ENCODE results near the gene STH. TPM values are rescaled to one million over a fixed set of nuclear protein-coding genes. Genes with fewer than 3 reads are reported as not detected.
A peak's percentile ranks its signal among the peaks of the same experiment; 100 is the strongest.
"Not testable (repeated sequence)": the region's sequence is repeated elsewhere in the genome, so short reads cannot be mapped to it uniquely, and the experiment has no call there.

Gene STH
- total RNA-seq, 2 donors from 2014 or later, result not detected

- ATAC-seq (no peak), DNase-seq (no peak)
- intact Hi-C loops (cut with DNase I, micrococcal nuclease), result loop anchor here in 1 of 2 donors (5.0 to 10.0 kb wide), 2 partner anchors 212 to 285 kb away; no protein-coding TSS in a partner anchor
These were observed 1.2 kb downstream of the STH start for GRCh38 chr17:46000292-46000691.

- ATAC-seq, result no peak
- intact Hi-C loops (cut with DNase I, micrococcal nuclease), result loop anchor here in 1 of 2 donors (5.0 to 10.0 kb wide), 2 partner anchors 212 to 284 kb away; no protein-coding TSS in a partner anchor
- no peak for DNase-seq
These were observed 1.7 kb downstream of the STH start for GRCh38 chr17:46000757-46001156.

DNA sequence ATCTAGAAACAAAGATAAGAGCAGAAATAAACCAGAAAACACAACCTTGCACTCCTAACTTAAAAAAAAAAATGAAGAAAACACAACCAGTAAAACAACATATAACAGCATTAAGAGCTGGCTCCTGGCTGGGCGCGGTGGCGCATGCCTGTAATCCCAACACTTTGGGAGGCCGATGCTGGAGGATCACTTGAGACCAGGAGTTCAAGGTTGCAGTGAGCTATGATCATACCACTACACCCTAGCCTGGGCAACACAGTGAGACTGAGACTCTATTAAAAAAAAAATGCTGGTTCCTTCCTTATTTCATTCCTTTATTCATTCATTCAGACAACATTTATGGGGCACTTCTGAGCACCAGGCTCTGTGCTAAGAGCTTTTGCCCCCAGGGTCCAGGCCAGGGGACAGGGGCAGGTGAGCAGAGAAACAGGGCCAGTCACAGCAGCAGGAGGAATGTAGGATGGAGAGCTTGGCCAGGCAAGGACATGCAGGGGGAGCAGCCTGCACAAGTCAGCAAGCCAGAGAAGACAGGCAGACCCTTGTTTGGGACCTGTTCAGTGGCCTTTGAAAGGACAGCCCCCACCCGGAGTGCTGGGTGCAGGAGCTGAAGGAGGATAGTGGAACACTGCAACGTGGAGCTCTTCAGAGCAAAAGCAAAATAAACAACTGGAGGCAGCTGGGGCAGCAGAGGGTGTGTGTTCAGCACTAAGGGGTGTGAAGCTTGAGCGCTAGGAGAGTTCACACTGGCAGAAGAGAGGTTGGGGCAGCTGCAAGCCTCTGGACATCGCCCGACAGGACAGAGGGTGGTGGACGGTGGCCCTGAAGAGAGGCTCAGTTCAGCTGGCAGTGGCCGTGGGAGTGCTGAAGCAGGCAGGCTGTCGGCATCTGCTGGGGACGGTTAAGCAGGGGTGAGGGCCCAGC lies 2.6 kb downstream of the STH start:
- intact Hi-C loops (cut with DNase I, micrococcal nuclease), result loop anchor here in 1 of 2 donors (5.0 to 10.0 kb wide), 2 partner anchors 211 to 283 kb away; no protein-coding TSS in a partner anchor
- DNase-seq (no peak), ATAC-seq (no peak)

DNA sequence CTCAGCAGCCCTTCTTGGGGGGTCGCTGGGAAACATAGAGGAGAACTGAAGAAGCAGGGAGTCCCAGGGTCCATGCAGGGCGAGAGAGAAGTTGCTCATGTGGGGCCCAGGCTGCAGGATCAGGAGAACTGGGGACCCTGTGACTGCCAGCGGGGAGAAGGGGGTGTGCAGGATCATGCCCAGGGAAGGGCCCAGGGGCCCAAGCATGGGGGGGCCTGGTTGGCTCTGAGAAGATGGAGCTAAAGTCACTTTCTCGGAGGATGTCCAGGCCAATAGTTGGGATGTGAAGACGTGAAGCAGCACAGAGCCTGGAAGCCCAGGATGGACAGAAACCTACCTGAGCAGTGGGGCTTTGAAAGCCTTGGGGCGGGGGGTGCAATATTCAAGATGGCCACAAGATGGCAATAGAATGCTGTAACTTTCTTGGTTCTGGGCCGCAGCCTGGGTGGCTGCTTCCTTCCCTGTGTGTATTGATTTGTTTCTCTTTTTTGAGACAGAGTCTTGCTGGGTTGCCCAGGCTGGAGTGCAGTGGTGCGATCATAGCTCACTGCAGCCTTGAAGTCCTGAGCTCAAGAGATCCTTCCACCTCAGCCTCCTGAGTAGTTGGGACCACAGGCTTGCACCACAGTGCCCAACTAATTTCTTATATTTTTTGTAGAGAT lies 3.4 kb downstream of the STH start:
- ATAC-seq (peak; percentile 62), DNase-seq (peak; percentile 38 to 78)
- intact Hi-C loops (cut with DNase I, micrococcal nuclease), result loop anchor here in 1 of 2 donors (5.0 to 10.0 kb wide), 2 partner anchors 210 to 282 kb away; no protein-coding TSS in a partner anchor

- DNase-seq (no peak), ATAC-seq (no peak)
- intact Hi-C loops (cut with DNase I, micrococcal nuclease), result loop anchor here in 1 of 2 donors (5.0 to 10.0 kb wide), 2 partner anchors 209 to 282 kb away; no protein-coding TSS in a partner anchor
These were observed 3.9 kb downstream of the STH start for GRCh38 chr17:46002973-46003316.

GRCh38 chr17:46003907-46004748 lies 5.1 kb downstream of the STH start:
- ATAC-seq, result peak; percentile 80
- peak; percentile 72 to 75 for DNase-seq
- intact Hi-C loops (cut with DNase I, micrococcal nuclease), result loop anchor here in 1 of 2 donors (5.0 to 10.0 kb wide), 2 partner anchors 208 to 281 kb away; no protein-coding TSS in a partner anchor

- not testable (repeated sequence) for DNase-seq, ATAC-seq
- intact Hi-C loops (cut with DNase I, micrococcal nuclease), result loop anchor here in 1 of 2 donors (10.0 kb wide), 1 partner anchor 279 kb away; no protein-coding TSS in a partner anchor
These were observed 7.0 kb downstream of the STH start for GRCh38 chr17:46006082-46006481.

DNA sequence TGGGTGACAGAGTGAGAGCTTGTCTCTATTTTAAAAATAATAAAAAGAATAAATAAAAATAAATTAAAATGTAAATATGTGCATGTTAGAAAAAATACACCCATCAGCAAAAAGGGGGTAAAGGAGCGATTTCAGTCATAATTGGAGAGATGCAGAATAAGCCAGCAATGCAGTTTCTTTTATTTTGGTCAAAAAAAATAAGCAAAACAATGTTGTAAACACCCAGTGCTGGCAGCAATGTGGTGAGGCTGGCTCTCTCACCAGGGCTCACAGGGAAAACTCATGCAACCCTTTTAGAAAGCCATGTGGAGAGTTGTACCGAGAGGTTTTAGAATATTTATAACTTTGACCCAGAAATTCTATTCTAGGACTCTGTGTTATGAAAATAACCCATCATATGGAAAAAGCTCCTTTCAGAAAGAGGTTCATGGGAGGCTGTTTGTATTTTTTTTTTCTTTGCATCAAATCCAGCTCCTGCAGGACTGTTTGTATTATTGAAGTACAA lies 8.5 kb downstream of the STH start:
- DNase-seq (no peak), ATAC-seq (no peak)
- intact Hi-C loops (cut with DNase I, micrococcal nuclease), result loop anchor here in 1 of 2 donors (10.0 kb wide), 1 partner anchor 277 kb away; no protein-coding TSS in a partner anchor

GRCh38 chr17:46008591-46008990 lies 9.5 kb downstream of the STH start:
- ATAC-seq, result no peak
- intact Hi-C loops (cut with DNase I, micrococcal nuclease), result loop anchor here in 1 of 2 donors (10.0 kb wide), 1 partner anchor 276 kb away; no protein-coding TSS in a partner anchor
- DNase-seq, result no peak

GRCh38 chr17:46009681-46010596 lies 10.9 kb downstream of the STH start:
- intact Hi-C loops (cut with DNase I, micrococcal nuclease), result loop anchor here in 1 of 2 donors (10.0 kb wide), 1 partner anchor 275 kb away; no protein-coding TSS in a partner anchor
- ATAC-seq (no peak), DNase-seq (no peak)

GRCh38 chr17:46010597-46011186 lies 11.6 kb downstream of the STH start:
- intact Hi-C loops (cut with DNase I, micrococcal nuclease), result no loop called here
- no peak for DNase-seq

GRCh38 chr17:46011711-46012505 lies 12.9 kb downstream of the STH start:
- DNase-seq (no peak), ATAC-seq (no peak)
- intact Hi-C loops (cut with DNase I, micrococcal nuclease), result no loop called here

More at GRCh38 chr17:46010597-46011186, 11.6 kb downstream of the STH start:
- peak; percentile 41 for ATAC-seq

DNA sequence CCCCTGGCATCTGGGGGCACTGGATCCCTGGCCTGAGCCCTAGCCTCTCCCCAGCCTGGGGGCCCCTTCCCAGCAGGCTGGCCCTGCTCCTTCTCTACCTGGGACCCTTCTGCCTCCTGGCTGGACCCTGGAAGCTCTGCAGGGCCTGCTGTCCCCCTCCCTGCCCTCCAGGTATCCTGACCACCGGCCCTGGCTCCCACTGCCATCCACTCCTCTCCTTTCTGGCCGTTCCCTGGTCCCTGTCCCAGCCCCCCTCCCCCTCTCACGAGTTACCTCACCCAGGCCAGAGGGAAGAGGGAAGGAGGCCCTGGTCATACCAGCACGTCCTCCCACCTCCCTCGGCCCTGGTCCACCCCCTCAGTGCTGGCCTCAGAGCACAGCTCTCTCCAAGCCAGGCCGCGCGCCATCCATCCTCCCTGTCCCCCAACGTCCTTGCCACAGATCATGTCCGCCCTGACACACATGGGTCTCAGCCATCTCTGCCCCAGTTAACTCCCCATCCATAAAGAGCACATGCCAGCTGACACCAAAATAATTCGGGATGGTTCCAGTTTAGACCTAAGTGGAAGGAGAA lies 13.5 kb downstream of the STH start:
- ATAC-seq, result no peak

GRCh38 chr17:46013127-46013501 lies 14.1 kb downstream of the STH start:
- DNase-seq (no peak), ATAC-seq (no peak)
- intact Hi-C loops (cut with DNase I, micrococcal nuclease), result no loop called here

More for the DNA sequence above, 13.5 kb downstream of the STH start:
- no peak for DNase-seq
- intact Hi-C loops (cut with DNase I, micrococcal nuclease), result no loop called here

DNA sequence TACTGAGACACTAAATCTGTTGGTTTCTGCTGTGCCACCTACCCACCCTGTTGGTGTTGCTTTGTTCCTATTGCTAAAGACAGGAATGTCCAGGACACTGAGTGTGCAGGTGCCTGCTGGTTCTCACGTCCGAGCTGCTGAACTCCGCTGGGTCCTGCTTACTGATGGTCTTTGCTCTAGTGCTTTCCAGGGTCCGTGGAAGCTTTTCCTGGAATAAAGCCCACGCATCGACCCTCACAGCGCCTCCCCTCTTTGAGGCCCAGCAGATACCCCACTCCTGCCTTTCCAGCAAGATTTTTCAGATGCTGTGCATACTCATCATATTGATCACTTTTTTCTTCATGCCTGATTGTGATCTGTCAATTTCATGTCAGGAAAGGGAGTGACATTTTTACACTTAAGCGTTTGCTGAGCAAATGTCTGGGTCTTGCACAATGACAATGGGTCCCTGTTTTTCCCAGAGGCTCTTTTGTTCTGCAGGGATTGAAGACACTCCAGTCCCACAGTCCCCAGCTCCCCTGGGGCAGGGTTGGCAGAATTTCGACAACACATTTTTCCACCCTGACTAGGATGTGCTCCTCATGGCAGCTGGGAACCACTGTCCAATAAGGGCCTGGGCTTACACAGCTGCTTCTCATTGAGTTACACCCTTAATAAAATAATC lies 14.6 kb downstream of the STH start:
- DNase-seq (no peak), ATAC-seq (no peak)
- intact Hi-C loops (cut with DNase I, micrococcal nuclease), result no loop called here

Data from left colon (tissue), 2 donors.